SK-N-SH treated with all-trans-retinoic acid at 6 μM for 48 hours (cell line): ENCODE results near the gene LRRC55.

Source experiments
- ATAC-seq: fragments of 200-7000 bp; cut with Tn5 transposase; 3 replicates; pipeline ENCODE4 v1.9.1; 2020; ENCODE audit warnings: mild to moderate bottlenecking, moderate library complexity
- ARNTL ChIP-seq: fragments of 450-650 bp; formaldehyde crosslinking; IDR thresholded peaks from 2 replicates; pipeline ENCODE4 v1.5.0; 2020; ENCODE audit warnings: low read depth, mild to moderate bottlenecking, moderate library complexity, borderline replicate concordance
- BACH2 ChIP-seq: fragments of 250-450 bp; sonication (Bioruptor Pico); IDR thresholded peaks from 2 replicates; pipeline ENCODE4 v1.9.0; 2021; ENCODE audit warnings: mild to moderate bottlenecking, borderline replicate concordance
- CREB5 ChIP-seq: fragments of 250-450 bp; sonication (Bioruptor Pico); IDR thresholded peaks from 2 replicates; pipeline ENCODE4 v1.5.1; 2020; ENCODE audit warnings: low read depth, mild to moderate bottlenecking, moderate library complexity
- CSDC2 ChIP-seq: fragments of 250-450 bp; sonication (Bioruptor Pico); IDR thresholded peaks from 2 replicates; pipeline ENCODE4 v1.5.0; 2020; ENCODE audit warnings: mild to moderate bottlenecking, moderate library complexity
- CSRNP3 ChIP-seq: fragments of 250-450 bp; sonication (Bioruptor Pico); IDR thresholded peaks from 2 replicates; pipeline ENCODE4 v1.5.1; 2021; ENCODE audit warnings: mild to moderate bottlenecking, moderate library complexity
- ESRRG ChIP-seq: fragments of 250-450 bp; sonication (Bioruptor Pico); IDR thresholded peaks from 2 replicates; pipeline ENCODE4 v1.6.1; 2021; ENCODE audit warnings: mild to moderate bottlenecking
- GLIS3 ChIP-seq: fragments of 250-450 bp; sonication (Bioruptor Pico); IDR thresholded peaks from 2 replicates; pipeline ENCODE4 v1.5.0; 2020; ENCODE audit warnings: mild to moderate bottlenecking, moderate library complexity
- ISL1 ChIP-seq: fragments of 250-450 bp; sonication (Bioruptor Pico); IDR thresholded peaks from 2 replicates; pipeline ENCODE4 v2.1.2; 2022; ENCODE audit warnings: mild to moderate bottlenecking, moderate library complexity
- OSR1 ChIP-seq: fragments of 250-450 bp; sonication (Bioruptor Pico); IDR thresholded peaks from 2 replicates; pipeline ENCODE4 v1.8.0; 2022; ENCODE audit warnings: moderate library complexity, mild to moderate bottlenecking, inconsistent platforms
- PATZ1 ChIP-seq: fragments of 250-450 bp; sonication (Bioruptor Pico); IDR thresholded peaks from 2 replicates; pipeline ENCODE4 v1.8.0; 2020; ENCODE audit warnings: mild to moderate bottlenecking, moderate library complexity, borderline replicate concordance
- POU6F1 ChIP-seq: fragments of 250-450 bp; sonication (Bioruptor Pico); IDR thresholded peaks from 2 replicates; pipeline ENCODE4 v1.8.0; 2021; ENCODE audit warnings: low read depth, mild to moderate bottlenecking, moderate library complexity, borderline replicate concordance
- PPARA ChIP-seq: fragments of 250-450 bp; sonication (Bioruptor Pico); IDR thresholded peaks from 2 replicates; pipeline ENCODE4 v1.5.0; 2020; ENCODE audit warnings: mild to moderate bottlenecking, borderline replicate concordance
- RARB ChIP-seq: fragments of 250-450 bp; sonication (Bioruptor Pico); IDR thresholded peaks from 2 replicates; pipeline ENCODE4 v1.8.0; 2021; ENCODE audit warnings: mild to moderate bottlenecking, moderate library complexity
- SNAI2 ChIP-seq: fragments of 250-450 bp; sonication (Bioruptor Pico); IDR thresholded peaks from 2 replicates; pipeline ENCODE4 v1.5.0; 2020; ENCODE audit warnings: mild to moderate bottlenecking, moderate library complexity
- TCF4 ChIP-seq: fragments of 250-450 bp; sonication (Bioruptor Pico); IDR thresholded peaks from 2 replicates; pipeline ENCODE4 v1.8.0; 2021; ENCODE audit warnings: mild to moderate bottlenecking, moderate library complexity, borderline replicate concordance
- TSHZ2 ChIP-seq: fragments of 250-450 bp; sonication (Bioruptor Pico); IDR thresholded peaks from 2 replicates; pipeline ENCODE4 v1.5.0; 2020; ENCODE audit warnings: mild to moderate bottlenecking, moderate library complexity
- ZC3H10 ChIP-seq: fragments of 250-450 bp; sonication (Bioruptor Pico); IDR thresholded peaks from 2 replicates; pipeline ENCODE4 v1.5.1; 2021; ENCODE audit warnings: mild to moderate bottlenecking, moderate library complexity
- ZFP3 ChIP-seq: fragments of 250-450 bp; sonication (Bioruptor Pico); IDR thresholded peaks from 2 replicates; pipeline ENCODE4 v1.5.0; 2020; ENCODE audit warnings: mild to moderate bottlenecking, moderate library complexity
- ZNF70 ChIP-seq: fragments of 450-650 bp; formaldehyde crosslinking; IDR thresholded peaks from 2 replicates; pipeline ENCODE4 v1.5.0; 2020; ENCODE audit warnings: mild to moderate bottlenecking, moderate library complexity
- ZNF8 ChIP-seq: fragments of 450-650 bp; formaldehyde crosslinking; IDR thresholded peaks from 2 replicates; pipeline ENCODE4 v1.5.0; 2020; ENCODE audit warnings: mild to moderate bottlenecking, moderate library complexity

The LRRC55 gene

GRCh38 chr11:57135020-57135751 is 46.6 kb upstream of the LRRC55 start:
- TF ChIP-seq ZNF8 (CRISPR knock-in tag) (no peak), PPARA (no peak), ISL1 (CRISPR knock-in tag) (no peak), ARNTL (CRISPR knock-in tag) (no peak)
- ATAC-seq: no peak

- no peak for ATAC-seq
- TF ChIP-seq PATZ1 (CRISPR knock-in tag) (no peak), CSDC2 (CRISPR knock-in tag) (no peak), CREB5 (CRISPR knock-in tag) (no peak), ZC3H10 (CRISPR knock-in tag) (no peak), RARB (CRISPR knock-in tag) (no peak), BACH2 (CRISPR knock-in tag) (no peak), ZNF8 (CRISPR knock-in tag) (no peak), TSHZ2 (CRISPR knock-in tag) (no peak), GLIS3 (CRISPR knock-in tag) (no peak)
- TF ChIP-seq, all 23 proteins: peak for 0
Measured at GRCh38 chr11:57140568-57140967, 41.2 kb upstream of the LRRC55 start.

- no peak for ATAC-seq
Measured at GRCh38 chr11:57143459-57143858, 38.3 kb upstream of the LRRC55 start.

More at GRCh38 chr11:57143459-57143858, 38.3 kb upstream of the LRRC55 start:
- TF ChIP-seq CREB5 (CRISPR knock-in tag) (no peak), RARB (CRISPR knock-in tag) (no peak), OSR1 (CRISPR knock-in tag) (no peak), ZNF8 (CRISPR knock-in tag) (no peak), CSDC2 (CRISPR knock-in tag) (no peak), ESRRG (CRISPR knock-in tag) (no peak), SNAI2 (CRISPR knock-in tag) (no peak), ZNF70 (no peak), POU6F1 (no peak), PPARA (no peak), ARNTL (CRISPR knock-in tag) (no peak), TSHZ2 (CRISPR knock-in tag) (no peak), ZC3H10 (CRISPR knock-in tag) (no peak), CSRNP3 (CRISPR knock-in tag) (no peak), TCF4 (no peak), BACH2 (CRISPR knock-in tag) (no peak), PATZ1 (CRISPR knock-in tag) (no peak), ZFP3 (no peak)
